Inflammatory macrophage treated with lipopolysaccharide for 1 hour (primary cell): ENCODE data around the gene CHGA.

Experiments used
- DNase-seq, 2 donors: peaks; one replicate each; pipeline ENCODE4 v3.0.0-alpha.2; 2020 to 2022

The CHGA gene

GRCh38 chr14:92931681-92932447 is 8.9 kb downstream of the CHGA start:
- no peak for DNase-seq

GRCh38 chr14:92932448-92933395 is 9.8 kb downstream of the CHGA start:
- DNase-seq = no peak

GRCh38 chr14:92933481-92933880 is 10.5 kb downstream of the CHGA start:
- DNase-seq = no peak

DNA sequence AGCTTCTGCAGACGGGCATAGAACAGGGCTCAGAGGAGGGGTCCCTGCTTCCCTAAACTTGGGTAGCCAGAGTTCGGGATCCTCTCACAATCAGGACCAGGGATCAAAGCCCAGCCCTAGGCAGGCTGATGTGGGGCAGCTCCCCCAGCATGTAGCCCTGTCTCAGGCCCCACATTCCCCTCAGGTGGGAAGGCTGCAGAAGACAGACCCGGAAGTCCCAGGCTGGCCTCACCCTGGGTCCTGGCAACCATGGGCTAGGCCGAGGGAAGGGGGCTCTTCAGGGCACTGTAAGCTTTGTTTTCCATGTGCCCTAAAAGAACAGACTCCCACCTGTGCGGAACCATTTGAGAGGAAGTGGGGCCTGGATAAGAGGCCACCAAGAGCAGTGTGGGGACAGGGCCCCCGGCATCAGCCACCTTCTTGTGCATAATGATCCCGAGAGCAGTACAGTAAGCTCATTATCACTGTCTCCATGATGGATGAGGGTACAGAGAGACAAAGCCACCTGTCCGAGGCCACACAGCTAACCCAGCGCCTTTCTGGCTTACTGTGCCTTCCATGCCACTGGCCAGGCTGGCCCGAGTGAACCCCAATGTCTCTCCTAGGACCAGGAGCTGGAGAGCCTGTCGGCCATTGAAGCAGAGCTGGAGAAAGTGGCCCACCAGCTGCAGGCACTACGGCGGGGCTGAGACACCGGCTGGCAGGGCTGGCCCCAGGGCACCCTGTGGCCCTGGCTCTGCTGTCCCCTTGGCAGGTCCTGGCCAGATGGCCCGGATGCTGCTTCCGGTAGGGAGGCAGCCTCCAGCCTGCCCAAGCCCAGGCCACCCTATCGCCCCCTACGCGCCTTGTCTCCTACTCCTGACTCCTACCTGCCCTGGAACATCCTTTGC is 11.5 kb downstream of the CHGA start:
- DNase-seq = no peak

DNA sequence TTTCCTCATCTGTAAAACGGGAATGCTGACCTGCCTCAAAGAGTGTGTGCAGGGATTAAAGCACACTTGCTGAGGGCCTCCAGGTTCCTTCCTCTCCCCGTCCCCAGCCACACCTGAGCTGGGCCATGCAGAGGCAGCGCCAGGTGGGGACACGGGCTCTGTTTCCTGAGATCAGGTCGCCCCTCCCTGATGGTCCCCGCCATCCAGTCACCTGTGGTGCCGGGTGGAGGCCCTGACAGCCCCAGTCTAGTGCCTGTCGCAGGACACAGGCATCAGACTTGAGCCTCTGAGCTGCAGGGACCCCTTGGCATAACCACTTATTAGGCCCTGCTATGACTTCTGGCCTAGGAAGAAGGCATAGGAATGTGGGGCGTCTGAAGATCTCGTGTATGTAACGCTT is 12.5 kb downstream of the CHGA start:
- DNase-seq = no peak

DNA sequence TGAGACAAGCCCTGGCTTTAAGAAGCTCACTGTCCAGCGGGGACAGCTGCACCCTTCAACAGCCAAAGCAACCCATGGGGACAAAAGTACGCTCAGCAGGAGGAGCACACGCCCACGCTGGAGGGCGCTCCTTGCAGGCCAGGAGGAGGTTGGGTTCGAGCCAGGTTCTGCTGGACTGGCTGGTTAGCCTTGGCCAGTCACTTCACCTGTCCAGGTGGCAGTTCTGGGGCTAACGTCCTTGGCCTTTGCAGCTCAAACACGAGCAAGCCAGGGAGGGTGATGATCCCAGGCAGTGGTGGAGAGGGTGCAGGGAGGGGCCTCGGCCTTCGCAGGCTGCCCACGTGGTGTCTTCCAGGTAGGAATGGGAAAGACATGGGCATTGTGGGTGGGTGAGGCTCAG is 13.1 kb downstream of the CHGA start:
- DNase-seq = no peak

DNA sequence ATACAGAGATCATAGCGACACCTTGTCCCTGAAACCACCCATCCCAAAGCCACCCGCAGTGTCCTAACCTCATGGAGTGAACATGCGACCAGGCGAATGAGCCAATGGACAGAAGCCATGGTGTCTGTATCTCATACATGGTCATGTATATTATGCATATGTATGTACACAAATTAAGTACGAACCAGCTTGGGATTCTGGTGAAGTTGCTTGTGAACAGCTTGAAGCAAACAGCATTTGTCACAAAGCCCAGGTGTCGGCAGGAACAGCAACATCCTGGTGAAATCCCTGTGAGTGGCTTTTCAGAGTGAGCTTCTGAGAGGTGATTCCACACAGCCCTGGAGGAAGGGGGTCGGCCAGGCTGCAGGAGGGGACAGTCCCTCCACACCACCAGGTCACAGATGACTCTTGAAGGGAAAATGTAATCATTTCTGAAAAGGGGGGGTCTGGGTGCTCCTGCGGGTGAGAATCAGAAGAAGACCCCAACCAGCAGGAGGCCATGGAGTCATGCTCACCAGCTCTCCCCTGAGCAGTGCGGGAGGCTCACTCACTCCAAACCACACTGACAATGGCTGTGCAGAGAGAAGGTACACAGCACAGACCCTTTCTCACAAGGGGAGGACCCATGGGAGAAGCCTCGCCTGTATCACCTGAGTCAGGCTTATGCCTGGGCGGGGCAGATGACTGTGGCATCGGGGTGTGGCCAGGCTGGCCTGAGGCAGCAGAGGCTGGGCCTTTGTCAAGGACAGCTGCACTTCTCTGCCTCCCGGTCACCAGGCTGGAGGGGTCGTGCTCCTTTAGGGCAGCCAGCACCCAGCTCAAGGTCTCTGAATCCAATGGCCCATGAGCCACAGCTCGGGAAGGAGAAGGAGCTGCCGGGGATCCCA is 14.3 kb downstream of the CHGA start:
- no peak for DNase-seq

DNA sequence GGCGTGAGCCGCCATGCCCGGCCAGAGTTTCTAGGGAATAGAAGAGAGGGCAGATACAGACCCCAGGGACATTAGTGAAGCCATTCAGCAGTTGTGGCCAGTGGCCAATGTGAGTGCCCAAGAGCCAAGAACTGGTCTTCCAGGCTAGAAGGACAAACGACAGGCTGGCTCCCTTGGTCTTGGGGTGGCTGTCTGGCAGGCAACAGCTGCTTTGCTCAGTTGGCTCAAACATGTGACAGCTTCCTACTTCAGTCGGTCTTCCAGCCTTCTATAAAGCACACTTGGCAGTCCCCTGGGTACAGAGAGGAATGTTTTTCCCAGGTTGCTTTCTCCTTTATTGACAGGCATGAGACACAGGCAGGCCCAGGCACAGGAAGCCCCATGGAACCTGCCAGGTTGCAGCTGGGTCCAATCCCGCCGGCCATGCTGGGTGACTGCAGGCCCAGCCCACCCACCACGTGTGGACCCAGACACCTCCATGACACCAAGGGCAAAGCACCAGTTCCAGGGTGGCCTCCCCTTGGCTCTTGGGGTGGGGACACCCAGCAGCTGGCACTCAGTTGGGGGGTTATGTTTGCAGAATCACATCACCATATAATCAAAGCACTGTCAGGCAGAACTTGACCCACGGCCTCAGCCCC is 15.4 kb downstream of the CHGA start:
- no peak for DNase-seq

- no peak for DNase-seq
Observed at GRCh38 chr14:92938890-92939671, 16.1 kb downstream of the CHGA start.

- no peak for DNase-seq
Observed at GRCh38 chr14:92939699-92940098, 16.7 kb downstream of the CHGA start.

- DNase-seq = no peak
Observed at GRCh38 chr14:92940543-92940942, 17.6 kb downstream of the CHGA start.

DNA sequence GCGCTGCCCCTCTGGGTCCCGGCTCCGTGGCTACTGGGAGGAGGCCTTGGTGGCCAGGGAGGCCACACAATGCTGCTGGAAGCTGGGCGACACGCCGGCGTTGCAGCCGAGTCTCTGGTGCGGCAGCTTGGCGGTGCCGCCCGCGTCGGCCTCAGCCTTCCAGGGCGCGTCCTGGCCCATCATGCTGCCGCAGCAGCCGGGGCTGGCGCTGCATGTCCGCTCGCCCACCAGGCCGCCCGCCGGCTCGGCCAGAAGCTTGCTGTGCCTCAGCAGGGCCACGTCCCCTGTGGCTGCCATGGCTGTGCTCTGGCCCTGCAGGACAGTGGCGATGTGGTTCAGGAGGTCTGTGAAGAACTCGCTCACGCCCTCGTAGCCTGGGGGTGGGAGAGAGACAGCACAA is 18.6 kb downstream of the CHGA start:
- no peak for DNase-seq

DNA sequence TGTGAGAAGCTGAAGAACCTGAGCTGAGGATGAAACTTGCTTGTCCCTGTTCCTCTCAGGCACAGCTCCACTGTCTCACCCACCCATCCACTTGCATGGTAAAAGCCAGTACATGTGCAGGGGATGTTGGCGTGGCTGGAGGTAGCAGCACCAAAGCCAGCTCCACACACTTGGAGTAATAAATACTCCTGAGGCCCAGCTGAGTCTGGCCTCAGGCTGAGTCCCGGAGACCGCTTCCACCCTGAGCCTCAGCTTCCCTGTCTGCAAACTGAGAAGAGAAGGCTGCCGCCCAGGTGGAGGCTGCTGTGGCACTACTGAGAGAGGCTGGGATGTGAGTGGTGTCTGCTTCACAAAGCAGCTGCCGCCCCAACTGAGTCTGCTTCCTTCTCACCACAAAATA is 19.2 kb downstream of the CHGA start:
- DNase-seq = no peak

- no peak for DNase-seq
Observed at GRCh38 chr14:92942576-92942975, 19.6 kb downstream of the CHGA start.

- DNase-seq = no peak
Observed at GRCh38 chr14:92942976-92943710, 20.2 kb downstream of the CHGA start.

DNA sequence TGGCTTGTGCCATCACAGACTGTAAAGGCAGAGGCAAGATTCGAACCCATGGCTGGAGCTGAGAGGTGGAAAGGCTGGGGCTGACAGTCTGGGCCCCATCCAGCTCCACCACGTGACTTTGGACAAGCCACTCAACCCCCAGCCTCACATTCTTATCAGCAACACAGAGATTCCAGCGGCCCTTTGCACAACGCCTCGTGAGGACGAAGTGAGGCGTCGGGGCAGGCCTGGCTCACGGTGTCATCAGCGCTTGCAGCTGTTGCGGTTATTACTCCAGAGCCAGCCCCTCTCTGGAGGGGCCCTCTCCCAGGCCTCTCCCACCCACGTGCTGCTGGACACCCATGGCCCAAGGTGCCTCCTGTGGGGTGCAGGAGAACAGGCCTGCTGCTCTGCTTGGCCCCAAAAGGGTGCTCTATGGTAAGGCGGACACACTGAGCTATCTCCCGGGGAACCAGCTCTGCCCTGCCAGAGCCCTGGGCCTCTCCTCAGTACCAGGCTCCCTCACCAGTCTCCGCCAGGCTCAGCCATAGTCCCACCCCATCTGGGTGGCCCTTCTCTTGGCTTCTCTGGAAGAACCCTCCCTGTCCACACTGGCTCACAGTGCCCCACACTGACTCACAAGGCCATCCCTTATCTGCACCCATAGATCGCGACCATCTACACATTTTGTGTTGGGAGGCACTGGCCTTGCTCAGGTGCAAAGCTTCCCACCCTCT is 21.1 kb downstream of the CHGA start:
- DNase-seq = no peak

DNA sequence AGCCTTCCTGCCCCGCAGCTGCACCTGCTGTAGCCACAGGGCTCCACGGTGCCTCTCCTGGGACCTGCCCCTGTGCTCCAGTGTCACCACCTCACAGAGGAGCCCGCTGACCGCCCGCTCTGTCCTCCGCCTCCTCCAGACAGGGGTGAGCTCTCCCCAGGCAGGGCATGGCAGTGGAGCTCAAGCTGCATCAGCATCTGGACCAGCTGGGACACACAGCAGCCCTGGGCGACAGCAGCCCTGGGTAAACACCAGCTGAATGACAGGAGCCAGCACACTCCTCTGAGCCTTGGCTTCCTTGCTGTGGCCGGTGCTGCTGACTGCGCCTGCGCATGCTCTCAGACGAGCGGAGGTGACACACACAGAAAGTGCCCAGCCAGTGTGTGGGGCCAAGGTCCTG is 22.0 kb downstream of the CHGA start:
- DNase-seq = no peak

- DNase-seq = no peak
Observed at GRCh38 chr14:92945544-92945943, 22.6 kb downstream of the CHGA start.
